Peyer's patch (tissue), 4 donors: ENCODE data around the gene ASPN. TPM values are rescaled to one million over a fixed set of nuclear protein-coding genes. Genes with fewer than 3 reads are reported as not detected.

Experiments
- DNase-seq, 3 donors: peaks; one replicate each; pipeline ENCODE4 v3.0.0-alpha.2; 2017 to 2019
- H3K27ac ChIP-seq, 4 donors: fragments of 200-600 bp; sonication (generic); one replicate each; pipeline ENCODE4 v1.5.1; 2016 to 2019
- H3K27me3 ChIP-seq, 2 donors: fragments of 200-600 bp; sonication (generic); one replicate each; pipeline ENCODE4 v1.5.1; 2019
- H3K36me3 ChIP-seq, 3 donors: fragments of 200-600 bp; sonication (generic); one replicate each; pipeline ENCODE4 v1.5.1; 2016 to 2019
- H3K4me1 ChIP-seq, 4 donors: fragments of 200-600 bp; sonication (generic); one replicate each; pipeline ENCODE4 v1.5.1; 2016 to 2019
- H3K4me3 ChIP-seq, 4 donors: fragments of 200-600 bp; sonication (generic); 1 replicate in 3 of 4; 2 replicates in 1 of 4; pipeline ENCODE4 v1.5.1; 2016 to 2019; ENCODE audit warnings: mild to moderate bottlenecking in 1 of 4
- H3K9me3 ChIP-seq, 4 donors: fragments of 200-600 bp; sonication (generic); one replicate each; pipeline ENCODE4 v1.5.1; 2016 to 2019; ENCODE audit warnings: mild to moderate bottlenecking in 1 of 4
- POLR2A ChIP-seq, 2 donors: fragments of 450-650 bp; IDR thresholded peaks; one replicate each; pipeline ENCODE4 v1.5.1; 2017; ENCODE audit warnings: antibody characterized with exemption in 2 of 2, mild to moderate bottlenecking in 2 of 2, moderate library complexity in 2 of 2
- total RNA-seq, 4 donors: library from RNA; depleted of rRNA; stranded (reverse); fragments of >200 nt; gene quantifications; one replicate each; pipeline ENCODE4 v1.1.0, GENCODE V29; 2016
- TF ChIP-seq, protein P1 (sequence below), 6 experiments: fragments of 450-650 bp in 4 of 6; fragments of 200-600 bp in 2 of 6; sonication (generic) in 1 of 6; IDR thresholded peaks; one replicate each; pipeline ENCODE4 v1.5.1; 2017 to 2019; ENCODE audit warnings: antibody characterized with exemption in 6 of 6, mild to moderate bottlenecking in 3 of 6, moderate library complexity in 1 of 6

The ASPN gene
- total RNA-seq, 4 donors from 2014 or later = 2.5 to 4.7 (median 4.4) TPM

DNA sequence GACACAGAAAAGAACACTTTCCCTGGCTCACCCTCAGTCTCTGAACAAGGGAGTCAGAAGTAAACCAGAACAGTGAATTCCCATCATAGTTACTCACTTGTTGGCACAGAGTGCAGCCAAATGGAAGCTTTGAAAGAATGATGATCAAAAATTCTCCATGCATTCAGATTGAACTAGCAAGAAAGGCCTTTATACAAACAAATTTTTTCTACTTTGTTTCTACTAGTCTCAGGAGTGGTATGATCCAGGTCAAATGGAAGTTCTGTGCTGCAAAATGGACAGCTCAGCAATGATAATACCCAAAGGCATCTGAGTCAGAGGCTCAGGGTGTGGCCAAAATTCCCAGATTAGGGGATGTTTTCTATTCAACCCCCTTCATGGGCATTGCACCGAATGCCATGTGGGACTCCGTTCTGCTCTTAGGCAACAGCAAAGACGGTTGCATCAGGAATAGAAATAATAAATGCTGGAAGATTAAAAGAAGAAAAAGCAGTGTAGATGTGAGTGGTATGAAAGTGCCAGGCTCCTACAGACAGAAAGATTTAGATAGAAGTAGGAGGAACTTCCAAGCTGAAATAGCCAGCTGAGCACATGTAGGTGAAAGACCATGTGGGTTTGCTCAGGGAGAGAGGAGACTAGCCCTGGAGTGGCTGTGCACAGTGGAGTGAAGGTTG, 24.0 kb upstream of the ASPN start:
- TF ChIP-seq, protein P1, sequence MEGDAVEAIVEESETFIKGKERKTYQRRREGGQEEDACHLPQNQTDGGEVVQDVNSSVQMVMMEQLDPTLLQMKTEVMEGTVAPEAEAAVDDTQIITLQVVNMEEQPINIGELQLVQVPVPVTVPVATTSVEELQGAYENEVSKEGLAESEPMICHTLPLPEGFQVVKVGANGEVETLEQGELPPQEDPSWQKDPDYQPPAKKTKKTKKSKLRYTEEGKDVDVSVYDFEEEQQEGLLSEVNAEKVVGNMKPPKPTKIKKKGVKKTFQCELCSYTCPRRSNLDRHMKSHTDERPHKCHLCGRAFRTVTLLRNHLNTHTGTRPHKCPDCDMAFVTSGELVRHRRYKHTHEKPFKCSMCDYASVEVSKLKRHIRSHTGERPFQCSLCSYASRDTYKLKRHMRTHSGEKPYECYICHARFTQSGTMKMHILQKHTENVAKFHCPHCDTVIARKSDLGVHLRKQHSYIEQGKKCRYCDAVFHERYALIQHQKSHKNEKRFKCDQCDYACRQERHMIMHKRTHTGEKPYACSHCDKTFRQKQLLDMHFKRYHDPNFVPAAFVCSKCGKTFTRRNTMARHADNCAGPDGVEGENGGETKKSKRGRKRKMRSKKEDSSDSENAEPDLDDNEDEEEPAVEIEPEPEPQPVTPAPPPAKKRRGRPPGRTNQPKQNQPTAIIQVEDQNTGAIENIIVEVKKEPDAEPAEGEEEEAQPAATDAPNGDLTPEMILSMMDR (IDR thresholded peaks at IDR 0.05) = no peak
- TF ChIP-seq POLR2A (IDR thresholded peaks at IDR 0.05) = no peak
- DNase-seq = no peak
- H3K9me3 ChIP-seq = no peaks in the 10 kb centered on the region
- no peak overlapping the region for H3K4me3 ChIP-seq
- H3K36me3 ChIP-seq = no peaks in the 10 kb centered on the region
- peak overlapping the region in 2 of 4 donors; percentile 11 to 74 for H3K27ac ChIP-seq
- no peaks in the 10 kb centered on the region for H3K27me3 ChIP-seq
- peaks cover 0 to 7% (median 0%) of the 10 kb centered on the region in 4 donors for H3K4me1 ChIP-seq

GRCh38 chr9:92504881-92505280, 22.6 kb upstream of the ASPN start:
- Histone ChIP-seq H3K4me3 (no peak overlapping the region), H3K4me1 (peaks cover 0 to 7% (median 0%) of the 10 kb centered on the region in 4 donors), H3K9me3 (no peaks in the 10 kb centered on the region), H3K27ac (peak overlapping the region in 1 of 4 donors; percentile 34), H3K27me3 (no peaks in the 10 kb centered on the region), H3K36me3 (no peaks in the 10 kb centered on the region)
- TF ChIP-seq, protein P1 (IDR thresholded peaks at IDR 0.05) = no peak
- TF ChIP-seq POLR2A (IDR thresholded peaks at IDR 0.05) = no peak
- DNase-seq = no peak

- Histone ChIP-seq H3K4me3 (no peak overlapping the region), H3K9me3 (no peaks in the 10 kb centered on the region), H3K36me3 (no peaks in the 10 kb centered on the region), H3K4me1 (peaks cover 0 to 7% (median 0%) of the 10 kb centered on the region in 4 donors), H3K27ac (no peak overlapping the region), H3K27me3 (no peaks in the 10 kb centered on the region)
- TF ChIP-seq, protein P1 (IDR thresholded peaks at IDR 0.05) = no peak
- TF ChIP-seq POLR2A (IDR thresholded peaks at IDR 0.05) = no peak
- no peak for DNase-seq
Observed at GRCh38 chr9:92503156-92503555, 20.9 kb upstream of the ASPN start.

DNA sequence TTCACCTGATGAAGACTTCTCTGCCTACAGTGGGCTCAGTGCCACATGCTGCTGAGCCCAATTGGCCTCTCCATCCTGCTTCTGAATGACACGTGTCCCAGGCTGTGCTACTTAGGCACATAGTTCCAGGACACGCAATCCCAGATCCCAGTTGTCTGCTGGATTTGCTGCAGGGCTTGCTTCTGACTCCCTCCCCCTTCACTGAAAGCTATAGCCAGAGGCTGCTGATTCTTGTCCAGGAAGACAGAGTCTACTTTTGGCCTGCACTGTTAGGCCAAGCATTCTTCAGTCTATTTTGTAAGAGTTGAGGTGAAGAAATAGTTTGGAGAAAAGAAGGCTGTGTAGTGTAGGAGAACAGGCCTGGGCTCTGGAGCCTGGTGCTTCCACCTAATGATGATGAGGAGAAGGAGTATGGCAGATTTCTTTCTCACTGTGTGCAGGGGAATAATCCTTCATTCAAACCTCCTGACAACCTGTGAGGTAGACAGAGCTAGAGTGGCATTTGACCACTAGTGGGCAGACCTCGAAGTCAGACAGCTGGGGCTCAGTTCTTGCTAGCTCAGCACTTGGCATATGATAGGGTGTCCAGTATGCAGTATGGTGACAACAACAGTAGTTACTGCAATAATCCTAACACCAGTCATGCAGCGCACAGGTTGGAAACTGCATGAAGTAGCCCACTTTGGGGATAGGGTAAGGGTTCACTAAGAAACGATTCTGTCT, 19.5 kb upstream of the ASPN start:
- DNase-seq = peak in 1 of 3 donors; percentile 63
- Histone ChIP-seq H3K4me1 (no peaks in the 10 kb centered on the region), H3K36me3 (no peaks in the 10 kb centered on the region), H3K27me3 (no peaks in the 10 kb centered on the region), H3K27ac (peak overlapping the region in 1 of 4 donors; percentile 72), H3K9me3 (no peaks in the 10 kb centered on the region), H3K4me3 (no peak overlapping the region)
- TF ChIP-seq, protein P1 (IDR thresholded peaks at IDR 0.05) = peak in 4 of 6 experiments; percentile 19 to 67 (median 62)
- no peak for TF ChIP-seq POLR2A (IDR thresholded peaks at IDR 0.05)

DNA sequence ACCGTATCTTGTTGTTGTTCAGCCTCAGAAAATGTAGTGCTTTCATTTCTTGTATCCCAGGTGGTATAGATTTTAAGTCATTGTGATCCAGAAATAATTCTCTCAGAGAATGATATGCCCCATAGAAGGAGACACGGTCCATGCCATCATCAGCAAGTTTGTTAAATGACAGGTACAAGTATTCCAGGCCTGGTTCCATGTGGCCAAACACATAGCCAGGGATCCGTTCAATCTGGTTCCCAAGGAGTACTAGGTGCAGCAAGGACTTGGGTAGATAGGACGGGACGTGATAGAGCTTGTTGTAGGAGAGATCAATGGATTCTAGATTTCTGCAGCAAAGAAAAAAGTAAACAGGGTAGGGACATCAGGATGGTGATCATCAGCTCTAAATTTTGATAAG, 18.4 kb upstream of the ASPN start:
- Histone ChIP-seq H3K9me3 (no peaks in the 10 kb centered on the region), H3K27ac (peak overlapping the region in 1 of 4 donors; percentile 72), H3K4me3 (no peak overlapping the region), H3K4me1 (no peaks in the 10 kb centered on the region), H3K27me3 (no peaks in the 10 kb centered on the region), H3K36me3 (no peaks in the 10 kb centered on the region)
- no peak for DNase-seq
- TF ChIP-seq, protein P1 (IDR thresholded peaks at IDR 0.05) = no peak
- no peak for TF ChIP-seq POLR2A (IDR thresholded peaks at IDR 0.05)
